HL-60/S4 treated with retinoic acid at 250 ng/mL for 4 days and 3 days (cell line): Measurements from ENCODE around the gene EEF2K.

Experiments
- in situ Hi-C: fragments of 300-500 bp; cut with MboI; formaldehyde crosslinking; loops from 2 replicates; pipeline ENCODE4 v1.7.0; 2022; ENCODE audit warnings: low sequenced_read_pairs

EEF2K gene

GRCh38 chr16:22285080-22285479 lies 79.0 kb downstream of the EEF2K start:
- in situ Hi-C loops = no loop called here

- in situ Hi-C loops = no loop called here
These were observed 84.9 kb downstream of the EEF2K start for GRCh38 chr16:22291020-22291419.

GRCh38 chr16:22291860-22292318 lies 85.8 kb downstream of the EEF2K start:
- in situ Hi-C loops = no loop called here

- in situ Hi-C loops = no loop called here
These were observed 86.2 kb downstream of the EEF2K start for GRCh38 chr16:22292320-22292719.

GRCh38 chr16:22293137-22294106 lies 87.3 kb downstream of the EEF2K start:
- in situ Hi-C loops = no loop called here

GRCh38 chr16:22296225-22297113 lies 90.4 kb downstream of the EEF2K start:
- in situ Hi-C loops = loop anchor here (5.0 kb wide), 1 partner anchor 99 kb away; no protein-coding TSS in a partner anchor

GRCh38 chr16:22297114-22297870 lies 91.2 kb downstream of the EEF2K start, which contains the start of gene POLR3E:
Gene POLR3E, plus strand, starts transcription at chr16:22297409. Its CDS starts 5,560 bp downstream, at chr16:22302969.
- in situ Hi-C loops = loop anchor here (5.0 kb wide), 1 partner anchor 100 kb away; no protein-coding TSS in a partner anchor

GRCh38 chr16:22297871-22298733 lies 92.0 kb downstream of the EEF2K start:
- in situ Hi-C loops = loop anchor here (5.0 kb wide), 1 partner anchor 101 kb away; no protein-coding TSS in a partner anchor

GRCh38 chr16:22299036-22299435 lies 93.0 kb downstream of the EEF2K start:
- in situ Hi-C loops = loop anchor here (5.0 kb wide), 1 partner anchor 102 kb away; no protein-coding TSS in a partner anchor

GRCh38 chr16:22300427-22301071 lies 94.5 kb downstream of the EEF2K start:
- in situ Hi-C loops = loop anchor here (25.0 kb wide), 1 partner anchor 1113 kb away; no protein-coding TSS in a partner anchor

- in situ Hi-C loops = loop anchor here (25.0 kb wide), 1 partner anchor 1114 kb away; no protein-coding TSS in a partner anchor
These were observed 95.3 kb downstream of the EEF2K start for GRCh38 chr16:22301423-22301822.

GRCh38 chr16:22302776-22303363 lies 96.8 kb downstream of the EEF2K start:
- in situ Hi-C loops = loop anchor here (25.0 kb wide), 1 partner anchor 1116 kb away; no protein-coding TSS in a partner anchor

GRCh38 chr16:22304411-22304810 lies 98.3 kb downstream of the EEF2K start:
- in situ Hi-C loops = loop anchor here (25.0 kb wide), 1 partner anchor 1117 kb away; no protein-coding TSS in a partner anchor

- in situ Hi-C loops = loop anchor here (25.0 kb wide), 1 partner anchor 1119 kb away; no protein-coding TSS in a partner anchor
These were observed 100.7 kb downstream of the EEF2K start for GRCh38 chr16:22306788-22307187.

GRCh38 chr16:22307838-22308237 lies 101.8 kb downstream of the EEF2K start:
- in situ Hi-C loops = loop anchor here (25.0 kb wide), 1 partner anchor 1121 kb away; no protein-coding TSS in a partner anchor

- in situ Hi-C loops = loop anchor here (25.0 kb wide), 1 partner anchor 1122 kb away; no protein-coding TSS in a partner anchor
These were observed 102.9 kb downstream of the EEF2K start for GRCh38 chr16:22308824-22309520.

GRCh38 chr16:22311520-22311919 lies 105.4 kb downstream of the EEF2K start:
- in situ Hi-C loops = loop anchor here (25.0 kb wide), 1 partner anchor 1124 kb away; no protein-coding TSS in a partner anchor
